CD4-positive, alpha-beta T cell treated with Interleukin-1 beta for 1 hour (primary cell): Measurements from ENCODE around the gene MLANA.

Experiments
- DNase-seq, 2 donors: peaks; one replicate each; pipeline ENCODE4 v3.0.0-alpha.2; 2020 to 2022

The MLANA gene

GRCh38 chr9:5890641-5891040 is at the start of gene MLANA:
Gene MLANA (plus strand): TSS chr9:5890889. CDS start chr9:5892475, 1,586 bp downstream.
- DNase-seq, result no peak

GRCh38 chr9:5841771-5842573 is 48.7 kb upstream of the MLANA start:
- peak; percentile 70 to 73 for DNase-seq

GRCh38 chr9:5842929-5843793 is 47.5 kb upstream of the MLANA start:
- no peak for DNase-seq

GRCh38 chr9:5843794-5844471 is 46.8 kb upstream of the MLANA start:
- no peak for DNase-seq

GRCh38 chr9:5845157-5845531 is 45.5 kb upstream of the MLANA start:
- peak in 1 of 2 donors; percentile 3 for DNase-seq

GRCh38 chr9:5846096-5846495 is 44.6 kb upstream of the MLANA start:
- no peak for DNase-seq

GRCh38 chr9:5846501-5846921 is 44.2 kb upstream of the MLANA start:
- DNase-seq, result no peak

- no peak for DNase-seq
Measured at GRCh38 chr9:5848372-5848882, 42.3 kb upstream of the MLANA start.

- DNase-seq, result no peak
Measured at GRCh38 chr9:5850724-5851122, 40.0 kb upstream of the MLANA start.

- DNase-seq, result peak; percentile 33 to 44
Measured at GRCh38 chr9:5851445-5851844, 39.2 kb upstream of the MLANA start.

GRCh38 chr9:5852987-5853386 is 37.7 kb upstream of the MLANA start:
- no peak for DNase-seq

- DNase-seq, result no peak
Measured at GRCh38 chr9:5853617-5854016, 37.1 kb upstream of the MLANA start.

GRCh38 chr9:5854063-5854790 is 36.5 kb upstream of the MLANA start:
- no peak for DNase-seq

GRCh38 chr9:5857928-5858327 is 32.8 kb upstream of the MLANA start:
- DNase-seq, result no peak

GRCh38 chr9:5858833-5859232 is 31.9 kb upstream of the MLANA start:
- DNase-seq, result no peak

- no peak for DNase-seq
Measured at GRCh38 chr9:5863092-5863746, 27.5 kb upstream of the MLANA start.

GRCh38 chr9:5864446-5864845 is 26.2 kb upstream of the MLANA start:
- no peak for DNase-seq

- no peak for DNase-seq
Measured at GRCh38 chr9:5866272-5866671, 24.4 kb upstream of the MLANA start.

- no peak for DNase-seq
Measured at GRCh38 chr9:5866685-5867084, 24.0 kb upstream of the MLANA start.

- DNase-seq, result no peak
Measured at GRCh38 chr9:5868235-5868634, 22.5 kb upstream of the MLANA start.

GRCh38 chr9:5869315-5870019 is 21.2 kb upstream of the MLANA start:
- DNase-seq, result peak in 1 of 2 donors; percentile 13
